Adrenal gland (tissue), 5 donors: ENCODE data around the gene HNF1A.

Experiments
- POLR2A ChIP-seq, 2 donors: fragments of 450-650 bp; IDR thresholded peaks; one replicate each; pipeline ENCODE4 v1.6.1; 2017; ENCODE audit warnings: antibody characterized with exemption in 2 of 2, mild to moderate bottlenecking in 2 of 2, moderate library complexity in 1 of 2
- TF ChIP-seq, protein P1 (sequence below), 6 experiments: fragments of 450-650 bp in 4 of 6; fragments of 200-600 bp in 2 of 6; sonication (generic) in 1 of 6; IDR thresholded peaks; 1 replicate in 5 of 6; 2 replicates in 1 of 6; pipeline versions ENCODE4 v1.5.1 to v1.8.0; 2016 to 2021; ENCODE audit warnings: antibody characterized with exemption in 6 of 6, mild to moderate bottlenecking in 2 of 6, moderate library complexity in 1 of 6
- donor health status: DM: no; HTN: no; CAD: no.

DNA sequence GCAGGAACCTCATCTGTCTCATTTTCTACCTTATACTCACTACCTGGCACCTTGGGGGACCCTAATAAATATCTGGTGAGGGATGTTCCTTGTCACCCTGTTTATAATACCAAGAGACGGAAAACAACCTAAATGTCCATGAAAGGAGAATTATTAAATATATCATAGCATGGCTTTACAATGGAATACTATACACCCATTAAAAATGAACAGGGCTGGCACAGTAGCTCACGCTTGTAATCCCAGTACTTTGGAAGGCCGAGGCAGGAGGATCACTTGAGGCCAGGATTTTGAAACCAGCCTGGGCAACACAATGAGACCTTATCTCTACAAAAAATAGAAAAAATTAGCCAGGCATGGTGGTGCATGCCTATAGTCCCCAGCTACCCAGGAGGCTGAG lies 39.8 kb upstream of the HNF1A start:
- TF ChIP-seq, protein P1, sequence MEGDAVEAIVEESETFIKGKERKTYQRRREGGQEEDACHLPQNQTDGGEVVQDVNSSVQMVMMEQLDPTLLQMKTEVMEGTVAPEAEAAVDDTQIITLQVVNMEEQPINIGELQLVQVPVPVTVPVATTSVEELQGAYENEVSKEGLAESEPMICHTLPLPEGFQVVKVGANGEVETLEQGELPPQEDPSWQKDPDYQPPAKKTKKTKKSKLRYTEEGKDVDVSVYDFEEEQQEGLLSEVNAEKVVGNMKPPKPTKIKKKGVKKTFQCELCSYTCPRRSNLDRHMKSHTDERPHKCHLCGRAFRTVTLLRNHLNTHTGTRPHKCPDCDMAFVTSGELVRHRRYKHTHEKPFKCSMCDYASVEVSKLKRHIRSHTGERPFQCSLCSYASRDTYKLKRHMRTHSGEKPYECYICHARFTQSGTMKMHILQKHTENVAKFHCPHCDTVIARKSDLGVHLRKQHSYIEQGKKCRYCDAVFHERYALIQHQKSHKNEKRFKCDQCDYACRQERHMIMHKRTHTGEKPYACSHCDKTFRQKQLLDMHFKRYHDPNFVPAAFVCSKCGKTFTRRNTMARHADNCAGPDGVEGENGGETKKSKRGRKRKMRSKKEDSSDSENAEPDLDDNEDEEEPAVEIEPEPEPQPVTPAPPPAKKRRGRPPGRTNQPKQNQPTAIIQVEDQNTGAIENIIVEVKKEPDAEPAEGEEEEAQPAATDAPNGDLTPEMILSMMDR (IDR thresholded peaks at IDR 0.05): no peak
- no peak for TF ChIP-seq POLR2A (IDR thresholded peaks at IDR 0.05)
